OCI-LY1 (cell line): Measurements from ENCODE around the gene PCDHB5.
"Not testable (repeated sequence)": the region's sequence is repeated elsewhere in the genome, so short reads cannot be mapped to it uniquely, and the experiment has no call there.

Experiments
- H2AFZ ChIP-seq: fragments of 200-600 bp; sonication (generic), shearing (Covaris generic); 2 replicates; pipeline ENCODE4 v1.6.0; 2014; ENCODE audit warnings: antibody characterized with exemption, mild to moderate bottlenecking, low read length
- H3F3A ChIP-seq: fragments of 200-600 bp; sonication (generic), shearing (Covaris generic); 2 replicates; pipeline ENCODE4 v1.6.0; 2014; ENCODE audit warnings: mild to moderate bottlenecking, antibody characterized with exemption, low read length, moderate library complexity; ENCODE audit not compliant: insufficient read depth
- H3K27ac ChIP-seq: fragments of 200-600 bp; sonication (generic); 2 replicates; pipeline ENCODE4 v1.5.1; 2014; ENCODE audit warnings: low read length, mixed run types, mild to moderate bottlenecking, low read depth; ENCODE audit not compliant: poor library complexity, severe bottlenecking
- H3K27me3 ChIP-seq: fragments of 200-600 bp; sonication (generic); 2 replicates; pipeline ENCODE4 v1.6.0; 2014; ENCODE audit warnings: antibody characterized with exemption, mild to moderate bottlenecking, low read length, moderate library complexity; ENCODE audit not compliant: insufficient read depth
- H3K36me3 ChIP-seq: fragments of 200-600 bp; sonication (generic); 2 replicates; pipeline ENCODE4 v1.6.1; 2014; ENCODE audit warnings: mild to moderate bottlenecking, antibody characterized with exemption, low read length, moderate library complexity, mixed read lengths; ENCODE audit not compliant: insufficient read depth
- H3K4me1 ChIP-seq: fragments of 200-600 bp; sonication (generic); 2 replicates; pipeline ENCODE4 v1.5.1; 2014; ENCODE audit warnings: mild to moderate bottlenecking, low read length, moderate library complexity; ENCODE audit not compliant: insufficient read depth, severe bottlenecking
- H3K4me2 ChIP-seq: fragments of 200-600 bp; sonication (generic), shearing (Covaris generic); 2 replicates; pipeline ENCODE4 v1.6.1; 2014; ENCODE audit warnings: low read length
- H3K4me3 ChIP-seq: fragments of 200-600 bp; sonication (generic); 2 replicates; pipeline ENCODE4 v1.5.1; 2014; ENCODE audit warnings: low read length, low read depth, mild to moderate bottlenecking, mixed read lengths; ENCODE audit not compliant: poor library complexity, severe bottlenecking
- H3K79me2 ChIP-seq: fragments of 200-600 bp; shearing (Covaris generic); 2 replicates; pipeline ENCODE4 v1.6.1; 2016; ENCODE audit warnings: mixed run types, low read length, mixed read lengths; ENCODE audit not compliant: insufficient read depth
- H3K9ac ChIP-seq: fragments of 200-600 bp; sonication (generic), shearing (Covaris generic); 2 replicates; pipeline ENCODE4 v1.6.1; 2014; ENCODE audit warnings: mild to moderate bottlenecking, low read length, mixed read lengths
- H3K9me2 ChIP-seq: fragments of 200-600 bp; sonication (generic), shearing (Covaris generic); 2 replicates; pipeline ENCODE4 v1.6.1; 2014; ENCODE audit warnings: low read depth, mild to moderate bottlenecking, low read length, mixed read lengths
- H3K9me3 ChIP-seq: fragments of 200-600 bp; shearing (Covaris generic); 2 replicates; pipeline ENCODE4 v1.6.1; 2014; ENCODE audit warnings: low read length, mixed read lengths
- H4K20me1 ChIP-seq: fragments of 200-600 bp; sonication (generic), shearing (Covaris generic); 2 replicates; pipeline ENCODE4 v1.6.0; 2016; ENCODE audit warnings: mild to moderate bottlenecking, low read length; ENCODE audit not compliant: insufficient read depth
- CTCF ChIP-seq: fragments of 200-600 bp; sonication (generic), shearing (Covaris generic); IDR thresholded peaks from 2 replicates; pipeline ENCODE4 v1.5.1; 2017; ENCODE audit warnings: mild to moderate bottlenecking, antibody characterized with exemption, low read length, moderate library complexity, mixed read lengths
- EZH2 ChIP-seq: fragments of 200-600 bp; sonication (generic), shearing (Covaris generic); IDR thresholded peaks from 2 replicates; pipeline ENCODE4 v1.8.0; 2017; ENCODE audit warnings: borderline replicate concordance, mixed run types, mild to moderate bottlenecking, antibody characterized with exemption, low read length, moderate library complexity, mixed read lengths

The PCDHB5 gene

GRCh38 chr5:141175933-141176332, 40.9 kb downstream of the PCDHB5 start:
- no peaks in the 10 kb centered on the region for H4K20me1 ChIP-seq
- H3K36me3 ChIP-seq = no peaks in the 10 kb centered on the region
- no peak overlapping the region for H3K9ac ChIP-seq
- H3F3A ChIP-seq = no peaks in the 10 kb centered on the region
- no peaks in the 10 kb centered on the region for H3K9me2 ChIP-seq
- H3K79me2 ChIP-seq = no peaks in the 10 kb centered on the region
- H3K4me3 ChIP-seq = no peak overlapping the region
- no peaks in the 10 kb centered on the region for H3K9me3 ChIP-seq
- no peak overlapping the region for H3K27ac ChIP-seq
- no peak overlapping the region for H3K4me2 ChIP-seq
- H3K27me3 ChIP-seq = no peaks in the 10 kb centered on the region
- H3K4me1 ChIP-seq = no peaks in the 10 kb centered on the region
- no peak for TF ChIP-seq EZH2
- no peak for TF ChIP-seq CTCF
- H2AFZ ChIP-seq = no peak overlapping the region

DNA sequence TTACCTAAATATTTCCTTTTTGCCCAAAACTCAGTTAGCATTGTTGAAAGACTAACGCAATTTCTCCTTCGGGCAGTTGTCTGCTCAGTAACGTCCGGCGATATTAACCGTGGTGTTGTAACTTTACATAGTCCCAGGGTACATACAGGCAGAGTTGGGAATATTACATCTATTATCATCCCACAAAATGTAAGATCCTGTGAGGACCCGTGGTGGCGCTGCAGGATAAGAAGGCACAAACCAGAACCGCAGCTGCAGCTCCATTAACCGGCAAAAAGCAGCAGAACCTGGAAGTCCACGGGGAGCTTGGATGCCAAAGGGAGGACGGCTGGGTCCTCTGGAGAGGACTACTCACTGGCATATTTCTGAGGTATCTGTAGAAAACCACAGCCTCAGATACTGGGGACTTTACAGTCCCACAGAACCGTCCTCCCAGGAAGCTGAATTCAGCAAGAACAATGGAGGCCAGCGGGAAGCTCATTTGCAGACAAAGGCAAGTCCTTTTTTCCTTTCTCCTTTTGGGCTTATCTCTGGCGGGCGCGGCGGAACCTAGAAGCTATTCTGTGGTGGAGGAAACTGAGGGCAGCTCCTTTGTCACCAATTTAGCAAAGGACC, 42.7 kb downstream of the PCDHB5 start, which contains the start of gene PCDHB8:
Gene PCDHB8, plus strand, starts transcription at position 214 of the 615 bp plus-strand sequence. Its CDS starts 245 bp downstream, at position 459.
- not testable (repeated sequence) for H3K4me3 ChIP-seq, H3K27ac ChIP-seq

GRCh38 chr5:141179371-141179770, 44.4 kb downstream of the PCDHB5 start:
- H3K4me1 ChIP-seq, H4K20me1 ChIP-seq, H3K9me2 ChIP-seq, H3K79me2 ChIP-seq, H3K27ac ChIP-seq, H2AFZ ChIP-seq, H3F3A ChIP-seq, H3K36me3 ChIP-seq, H3K4me3 ChIP-seq, H3K27me3 ChIP-seq, H3K9me3 ChIP-seq, H3K4me2 ChIP-seq, H3K9ac ChIP-seq: not testable (repeated sequence)

More for the DNA sequence above, 42.7 kb downstream of the PCDHB5 start, which contains the start of gene PCDHB8:
- H3F3A ChIP-seq, H4K20me1 ChIP-seq, H3K36me3 ChIP-seq, H3K9me2 ChIP-seq, H2AFZ ChIP-seq, H3K4me1 ChIP-seq, H3K79me2 ChIP-seq, H3K27me3 ChIP-seq, H3K9ac ChIP-seq, H3K4me2 ChIP-seq, H3K9me3 ChIP-seq: not testable (repeated sequence)

DNA sequence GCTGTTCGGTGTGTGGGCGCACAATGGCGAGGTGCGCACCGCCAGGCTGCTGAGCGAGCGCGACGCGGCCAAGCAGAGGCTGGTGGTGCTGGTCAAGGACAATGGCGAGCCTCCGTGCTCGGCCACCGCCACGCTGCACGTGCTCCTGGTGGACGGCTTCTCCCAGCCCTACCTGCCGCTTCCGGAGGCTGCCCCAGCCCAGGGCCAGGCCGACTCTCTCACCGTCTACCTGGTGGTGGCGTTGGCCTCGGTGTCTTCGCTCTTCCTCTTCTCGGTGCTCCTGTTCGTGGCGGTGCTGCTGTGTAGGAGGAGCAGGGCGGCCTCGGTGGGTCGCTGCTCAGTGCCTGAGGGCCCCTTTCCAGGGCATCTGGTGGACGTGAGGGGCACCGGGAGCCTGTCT, 44.9 kb downstream of the PCDHB5 start:
- not testable (repeated sequence) for H3K9ac ChIP-seq, H3K4me1 ChIP-seq, H3K79me2 ChIP-seq, H3K9me3 ChIP-seq, H3K27me3 ChIP-seq, H2AFZ ChIP-seq, H3K4me3 ChIP-seq, H4K20me1 ChIP-seq, H3F3A ChIP-seq, H3K9me2 ChIP-seq, H3K36me3 ChIP-seq, H3K27ac ChIP-seq, H3K4me2 ChIP-seq
